ENCODE results near the gene TNFAIP8L3. TPM values are rescaled to one million over a fixed set of nuclear protein-coding genes. Genes with fewer than 3 reads are reported as not detected.
A peak's percentile ranks its signal among the peaks of the same experiment; 100 is the strongest.

TNFAIP8L3 gene
- total RNA-seq, 1 donor from 2014 or later = 0.31 TPM

GRCh38 chr15:51135276-51135675 lies 40.6 kb upstream of the TNFAIP8L3 start:
- no peaks in the 10 kb centered on the region for H3K36me3 Mint-ChIP-seq
- no peaks in the 10 kb centered on the region for H3K4me1 Mint-ChIP-seq
- H3K4me3 Mint-ChIP-seq = no peak overlapping the region
- H3K9me3 Mint-ChIP-seq = peaks cover 4% of the 10 kb centered on the region
- no peak for TF ChIP-seq CTCF (IDR thresholded peaks at IDR 0.05; ENCODE audit: unreplicated experiment)
- no peak for DNase-seq (ENCODE audit: low spot score in 2 of 2, unreplicated experiment in 2 of 2)
- H3K27me3 Mint-ChIP-seq (ENCODE audit: low read depth) = no peaks in the 10 kb centered on the region
- no peak overlapping the region for H3K27ac Mint-ChIP-seq

- H3K4me3 Mint-ChIP-seq = no peak overlapping the region
- no peaks in the 10 kb centered on the region for H3K9me3 Mint-ChIP-seq
- H3K27ac Mint-ChIP-seq = no peak overlapping the region
- H3K36me3 Mint-ChIP-seq = no peaks in the 10 kb centered on the region
- DNase-seq (ENCODE audit: low spot score in 2 of 2, unreplicated experiment in 2 of 2) = no peak
- TF ChIP-seq CTCF (IDR thresholded peaks at IDR 0.05; ENCODE audit: unreplicated experiment) = no peak
- H3K4me1 Mint-ChIP-seq = no peaks in the 10 kb centered on the region
- H3K27me3 Mint-ChIP-seq (ENCODE audit: low read depth) = no peaks in the 10 kb centered on the region
These were observed 39.9 kb upstream of the TNFAIP8L3 start for GRCh38 chr15:51134416-51135199.

- H3K36me3 Mint-ChIP-seq = no peaks in the 10 kb centered on the region
- H3K4me1 Mint-ChIP-seq = no peaks in the 10 kb centered on the region
- no peak overlapping the region for H3K27ac Mint-ChIP-seq
- H3K4me3 Mint-ChIP-seq = no peak overlapping the region
- peak; percentile 24 for TF ChIP-seq CTCF (IDR thresholded peaks at IDR 0.05; ENCODE audit: unreplicated experiment)
- H3K9me3 Mint-ChIP-seq = no peaks in the 10 kb centered on the region
- no peak for DNase-seq (ENCODE audit: low spot score in 2 of 2, unreplicated experiment in 2 of 2)
- H3K27me3 Mint-ChIP-seq (ENCODE audit: low read depth) = no peaks in the 10 kb centered on the region
These were observed 38.5 kb upstream of the TNFAIP8L3 start for GRCh38 chr15:51133140-51133765.

- no peak for DNase-seq (ENCODE audit: low spot score in 2 of 2, unreplicated experiment in 2 of 2)
- Mint-ChIP-seq H3K36me3 (no peaks in the 10 kb centered on the region), H3K27ac (no peak overlapping the region), H3K4me1 (no peaks in the 10 kb centered on the region), H3K9me3 (no peaks in the 10 kb centered on the region), H3K27me3 (ENCODE audit: low read depth) (no peaks in the 10 kb centered on the region), H3K4me3 (no peak overlapping the region)
- TF ChIP-seq CTCF (IDR thresholded peaks at IDR 0.05; ENCODE audit: unreplicated experiment) = peak; percentile 56
These were observed 37.9 kb upstream of the TNFAIP8L3 start for GRCh38 chr15:51132384-51133139.

GRCh38 chr15:51131596-51132290 lies 37.0 kb upstream of the TNFAIP8L3 start:
- DNase-seq (ENCODE audit: low spot score in 2 of 2, unreplicated experiment in 2 of 2) = no peak
- no peaks in the 10 kb centered on the region for H3K36me3 Mint-ChIP-seq
- no peak overlapping the region for H3K27ac Mint-ChIP-seq
- no peak overlapping the region for H3K4me3 Mint-ChIP-seq
- H3K9me3 Mint-ChIP-seq = no peaks in the 10 kb centered on the region
- H3K4me1 Mint-ChIP-seq = no peaks in the 10 kb centered on the region
- no peak for TF ChIP-seq CTCF (IDR thresholded peaks at IDR 0.05; ENCODE audit: unreplicated experiment)
- H3K27me3 Mint-ChIP-seq (ENCODE audit: low read depth) = peaks cover 2% of the 10 kb centered on the region
